Endothelial cell of umbilical vein (primary cell): ENCODE measurements around the gene MISP. TPM values are rescaled to one million over a fixed set of nuclear protein-coding genes. Genes with fewer than 3 reads are reported as not detected.

Experiments
- BruUV-seq: library from RNA; stranded (reverse); fragments of 400-500 nt; replicated peaks from 2 replicates; lab custom pipeline; 2021; lab: Mats Ljungman, UMichigan
- CTCF ChIA-PET: fragments of 300-600, 350-600 bp; sonication (Branson Sonifier 250); formaldehyde crosslinking; loops from one replicate; lab custom pipeline; 2021; ENCODE audit warnings: antibody characterized with exemption, inconsistent platforms; lab: Charles Lee
- POLR2A ChIA-PET: fragments of 300-600, 350-600 bp; sonication (Branson Sonifier 250); formaldehyde crosslinking; loops from one replicate; lab custom pipeline; 2021; ENCODE audit warnings: antibody characterized with exemption, inconsistent platforms; lab: Charles Lee
- DNase-seq: peaks from one replicate; pipeline ENCODE4 v3.0.0-alpha.2; 2011; ENCODE audit warnings: low read depth, low spot score
- FAIRE-seq: peaks from 2 replicates; lab custom pipeline; 2011; peaks lifted over from hg19 to GRCh38; lab: Jason Lieb, UNC
- H2AFZ ChIP-seq: 2 replicates; pipeline ENCODE4 v1.6.0; 2012; ENCODE audit warnings: low read depth, low read length, control low read depth, inconsistent platforms
- H3K27ac ChIP-seq: 2 replicates; pipeline ENCODE4 v1.5.1; 2011; ENCODE audit warnings: low read depth, mild to moderate bottlenecking, control low read depth, low read length, moderate library complexity; ENCODE audit not compliant: insufficient read depth
- H3K27me3 ChIP-seq, 2 experiments: 2 replicates each; pipeline versions ENCODE4 v1.6.0 to v1.6.1; 2011; ENCODE audit warnings: low read length in 2 of 2, mixed read lengths in 1 of 2; ENCODE audit not compliant: control insufficient read depth in 2 of 2, insufficient read depth in 2 of 2
- H3K36me3 ChIP-seq, 2 experiments: 2 replicates in 1 of 2; 3 replicates in 1 of 2; pipeline ENCODE4 v1.5.1; 2011; ENCODE audit warnings: low read length in 2 of 2, mild to moderate bottlenecking in 1 of 2, moderate library complexity in 1 of 2; ENCODE audit not compliant: control insufficient read depth in 2 of 2, insufficient read depth in 2 of 2; ENCODE audit errors: extremely low read depth in 1 of 2
- H3K4me1 ChIP-seq: 3 replicates; pipeline ENCODE4 v1.5.1; 2011; ENCODE audit warnings: mild to moderate bottlenecking, low read length; ENCODE audit not compliant: control insufficient read depth, insufficient read depth; ENCODE audit errors: extremely low read depth
- H3K4me2 ChIP-seq: 2 replicates; pipeline ENCODE4 v1.6.1; 2011; ENCODE audit warnings: low read length, control low read depth, mixed read lengths; ENCODE audit not compliant: insufficient read depth
- H3K4me3 ChIP-seq, 3 experiments: fragments of 200-600 bp in 1 of 3; sonication (generic), shearing (Covaris generic) in 1 of 3; replicated peaks in 1 of 3; 2 replicates each; pipeline ENCODE4 v1.5.1; 2011 to 2016; ENCODE audit warnings: control low read depth in 3 of 3, low read length in 3 of 3, mild to moderate bottlenecking in 2 of 3, inconsistent platforms in 1 of 3, low read depth in 1 of 3, moderate library complexity in 1 of 3; ENCODE audit not compliant: insufficient read depth in 1 of 3
- H3K79me2 ChIP-seq: 2 replicates; pipeline ENCODE4 v1.6.0; 2012; ENCODE audit warnings: low read length, inconsistent platforms; ENCODE audit not compliant: control insufficient read depth, insufficient read depth
- H3K9ac ChIP-seq: replicated peaks from 2 replicates; pipeline ENCODE3; 2011; ENCODE audit warnings: low read length, control low read depth; ENCODE audit not compliant: insufficient read depth; ENCODE audit errors: extremely low read depth
- H3K9me1 ChIP-seq: replicated peaks from 3 replicates; pipeline ENCODE4 v1.6.0; 2011; ENCODE audit warnings: mild to moderate bottlenecking, low read length; ENCODE audit not compliant: control insufficient read depth, insufficient read depth; ENCODE audit errors: extremely low read depth
- H3K9me3 ChIP-seq: replicated peaks from 2 replicates; pipeline ENCODE4 v1.5.1; 2012; ENCODE audit warnings: low read length, inconsistent platforms; ENCODE audit not compliant: control insufficient read depth, insufficient read depth
- H4K20me1 ChIP-seq: replicated peaks from 2 replicates; pipeline ENCODE3; 2011; ENCODE audit warnings: mild to moderate bottlenecking, low read length; ENCODE audit not compliant: control insufficient read depth, insufficient read depth; ENCODE audit errors: extremely low read depth
- EZH2 ChIP-seq: IDR thresholded peaks from 2 replicates; pipeline ENCODE4 v1.6.1; 2012; ENCODE audit warnings: borderline replicate concordance, low read depth, mild to moderate bottlenecking, moderate library complexity, low read length, inconsistent platforms; ENCODE audit not compliant: severe bottlenecking
- FOS ChIP-seq: IDR thresholded peaks from 2 replicates; pipeline ENCODE4 v1.6.1; 2011; ENCODE audit warnings: mild to moderate bottlenecking, low read length, moderate library complexity, borderline replicate concordance; ENCODE audit not compliant: insufficient read depth
- GATA2 ChIP-seq: IDR thresholded peaks from 2 replicates; pipeline ENCODE4 v1.7.0; 2011; ENCODE audit warnings: low read depth, mild to moderate bottlenecking, moderate library complexity, mixed read lengths, low read length; ENCODE audit not compliant: insufficient read length, insufficient read depth
- JUN ChIP-seq: IDR thresholded peaks from 2 replicates; pipeline ENCODE4 v1.6.1; 2011; ENCODE audit warnings: borderline replicate concordance, low read depth; ENCODE audit not compliant: insufficient read length, insufficient read depth
- MYC ChIP-seq: IDR thresholded peaks from one replicate; pipeline ENCODE4 v1.6.1; 2011; ENCODE audit warnings: mild to moderate bottlenecking, low read depth, low read length
- POLR2A ChIP-seq: IDR thresholded peaks from 2 replicates; pipeline ENCODE4 v1.6.1; 2012; ENCODE audit warnings: low read depth, mild to moderate bottlenecking, control low read depth, low read length
- POLR2AphosphoS5 ChIP-seq: IDR thresholded peaks from 2 replicates; pipeline ENCODE4 v1.6.1; 2012; ENCODE audit warnings: low read depth, mild to moderate bottlenecking, control low read depth, low read length, moderate library complexity; ENCODE audit not compliant: insufficient read depth
- dilution Hi-C: fragments of 300-500 bp; cut with MboI; formaldehyde crosslinking; loops from one replicate; pipeline ENCODE4 v1.15.0; 2019; ENCODE audit warnings: low sequenced_read_pairs; ENCODE audit not compliant: extremely low pct_ligation_motif_present
- intact Hi-C: fragments of 100-400 bp; cut with micrococcal nuclease; formaldehyde crosslinking; loops from one replicate; pipeline ENCODE4 v1.10.0; 2022
- polyA plus RNA-seq, 4 experiments: library from polyadenylated mRNA; depleted of rRNA in 3 of 4; stranded (reverse) in 3 of 4; unstranded in 1 of 4; fragments of >200 nt; gene quantifications; 2 replicates each; pipeline versions ENCODE4 v1.2.1 to v1.2.3, GENCODE V29; 2011 to 2012; ENCODE audit warnings: missing spikeins in 1 of 4
- total RNA-seq: library from RNA; stranded (reverse); gene quantifications from 2 replicates; pipeline ENCODE4 v1.2.3, GENCODE V29; 2021
- TF ChIP-seq, protein P1 (sequence below): IDR thresholded peaks from 2 replicates; pipeline ENCODE4 v1.6.1; 2011; ENCODE audit not compliant: insufficient read depth, insufficient read length
- TF ChIP-seq, protein P2 (sequence below), 2 donors: IDR thresholded peaks; 1 replicate in 1 of 2; 2 replicates in 1 of 2; pipeline ENCODE4 v1.5.1; 2011; ENCODE audit warnings: low read length in 2 of 2, mild to moderate bottlenecking in 2 of 2, moderate library complexity in 2 of 2, control low read depth in 1 of 2, inconsistent platforms in 1 of 2, low read depth in 1 of 2; ENCODE audit not compliant: insufficient read depth in 1 of 2; ENCODE audit errors: extremely low read depth in 1 of 2

The MISP gene
- total and polyA plus RNA-seq, 2 donors (not counting 3 experiments of a cell fraction or from before 2014, with no cell fraction given): not detected

DNA sequence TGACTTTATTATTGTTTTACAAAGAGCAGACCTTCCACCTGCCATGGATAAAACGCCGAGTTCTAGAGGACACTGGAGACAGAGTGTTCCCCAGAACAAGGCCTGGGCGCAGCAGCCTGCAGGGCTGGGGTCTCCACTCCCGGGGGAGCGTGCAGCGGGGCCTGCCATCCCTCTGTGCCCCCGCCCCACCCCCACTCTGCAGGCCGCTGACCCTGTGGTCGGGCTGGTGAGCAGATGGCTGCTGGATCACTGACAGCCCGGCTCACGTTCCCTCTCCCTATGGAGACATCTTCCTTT, 37.7 kb downstream of the MISP start:
- no peaks in the 10 kb centered on the region for H4K20me1 ChIP-seq
- H3K27me3 ChIP-seq: no peaks in the 10 kb centered on the region
- peaks cover 5% of the 10 kb centered on the region for H3K79me2 ChIP-seq
- DNase-seq: no peak
- no peak overlapping the region for H3K4me2 ChIP-seq
- intact Hi-C loops (loop anchor here (2.0 kb wide), 1 partner anchor 18 kb away; no protein-coding TSS in a partner anchor), dilution Hi-C loops (no loop called here)
- TF ChIP-seq MYC (no peak), POLR2A (no peak), GATA2 (no peak), POLR2AphosphoS5 (no peak), FOS (no peak)
- TF ChIP-seq, protein P1, sequence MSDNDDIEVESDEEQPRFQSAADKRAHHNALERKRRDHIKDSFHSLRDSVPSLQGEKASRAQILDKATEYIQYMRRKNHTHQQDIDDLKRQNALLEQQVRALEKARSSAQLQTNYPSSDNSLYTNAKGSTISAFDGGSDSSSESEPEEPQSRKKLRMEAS: no peak
- H3K9ac ChIP-seq: no peak overlapping the region
- ChIA-PET POLR2A (no interaction called here), CTCF (interaction anchor here (1.1 kb wide), 1 partner anchor 13 kb away, joined by 3 read pairs; no protein-coding TSS in a partner anchor)
- no peaks in the 10 kb centered on the region for H3K9me3 ChIP-seq
- no peaks in the 10 kb centered on the region for H3K9me1 ChIP-seq
- H3K4me3 ChIP-seq: no peak overlapping the region
- H3K36me3 ChIP-seq: no peaks in the 10 kb centered on the region
- no TSS peak for BruUV-seq
- no peak overlapping the region for H2AFZ ChIP-seq
- peaks cover 36% of the 10 kb centered on the region for H3K4me1 ChIP-seq
- FAIRE-seq: no peak
- H3K27ac ChIP-seq: peak overlapping the region; percentile 80

DNA sequence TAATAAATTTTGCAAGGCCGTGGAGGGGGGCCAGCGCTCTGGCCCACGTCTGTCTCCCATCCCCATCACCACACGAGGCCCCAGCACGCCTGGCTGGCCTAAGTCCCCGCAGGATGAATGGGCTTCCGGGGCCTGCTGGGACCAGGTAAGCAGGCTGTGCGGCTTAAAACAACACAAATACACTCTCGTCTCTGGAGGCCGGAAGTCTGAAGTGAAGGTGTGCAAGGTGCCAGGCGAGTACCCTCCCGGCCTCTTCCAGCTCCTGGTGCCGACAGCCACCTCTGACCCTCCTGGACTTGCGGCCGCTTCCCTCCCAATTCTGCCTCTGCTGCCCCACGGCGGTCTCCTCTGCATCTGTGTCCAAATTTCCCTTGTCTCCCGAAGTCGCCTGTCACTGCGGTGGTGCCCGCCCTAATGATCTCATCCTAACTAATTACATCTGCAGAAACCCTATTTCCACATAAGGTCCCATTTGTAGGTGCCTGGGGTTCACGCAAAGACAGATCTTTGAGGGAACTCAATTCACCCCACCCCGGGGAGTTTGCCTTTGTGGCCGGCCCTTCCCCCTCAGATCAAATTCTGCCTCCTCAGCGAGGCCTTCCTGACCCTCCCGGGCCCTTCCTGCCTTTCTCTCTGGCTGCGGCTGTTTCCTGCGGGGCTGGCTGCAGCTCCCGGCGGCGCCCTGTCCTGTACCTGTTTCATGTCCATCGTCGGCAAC, 38.2 kb downstream of the MISP start:
- peak; percentile 96 for FAIRE-seq
- H3K9ac ChIP-seq: peak overlapping the region; percentile 56
- dilution Hi-C loops: no loop called here

More for the DNA sequence above, 38.2 kb downstream of the MISP start:
- Histone ChIP-seq H2AFZ (peak overlapping the region; percentile 61), H3K79me2 (peaks cover 5% of the 10 kb centered on the region), H4K20me1 (no peaks in the 10 kb centered on the region), H3K27ac (peak overlapping the region; percentile 80), H3K9me1 (no peaks in the 10 kb centered on the region), H3K4me3 (peak overlapping the region in 1 of 3 experiments; percentile 10), H3K4me2 (peak overlapping the region; percentile 71), H3K4me1 (peaks cover 33% of the 10 kb centered on the region), H3K36me3 (no peaks in the 10 kb centered on the region), H3K27me3 (no peaks in the 10 kb centered on the region), H3K9me3 (no peaks in the 10 kb centered on the region)
- BruUV-seq: no TSS peak
- TF ChIP-seq GATA2 (no peak), JUN (no peak), POLR2AphosphoS5 (peak; percentile 57), FOS (no peak), MYC (no peak), EZH2 (no peak), POLR2A (peak; percentile 24)
- TF ChIP-seq, protein P2, sequence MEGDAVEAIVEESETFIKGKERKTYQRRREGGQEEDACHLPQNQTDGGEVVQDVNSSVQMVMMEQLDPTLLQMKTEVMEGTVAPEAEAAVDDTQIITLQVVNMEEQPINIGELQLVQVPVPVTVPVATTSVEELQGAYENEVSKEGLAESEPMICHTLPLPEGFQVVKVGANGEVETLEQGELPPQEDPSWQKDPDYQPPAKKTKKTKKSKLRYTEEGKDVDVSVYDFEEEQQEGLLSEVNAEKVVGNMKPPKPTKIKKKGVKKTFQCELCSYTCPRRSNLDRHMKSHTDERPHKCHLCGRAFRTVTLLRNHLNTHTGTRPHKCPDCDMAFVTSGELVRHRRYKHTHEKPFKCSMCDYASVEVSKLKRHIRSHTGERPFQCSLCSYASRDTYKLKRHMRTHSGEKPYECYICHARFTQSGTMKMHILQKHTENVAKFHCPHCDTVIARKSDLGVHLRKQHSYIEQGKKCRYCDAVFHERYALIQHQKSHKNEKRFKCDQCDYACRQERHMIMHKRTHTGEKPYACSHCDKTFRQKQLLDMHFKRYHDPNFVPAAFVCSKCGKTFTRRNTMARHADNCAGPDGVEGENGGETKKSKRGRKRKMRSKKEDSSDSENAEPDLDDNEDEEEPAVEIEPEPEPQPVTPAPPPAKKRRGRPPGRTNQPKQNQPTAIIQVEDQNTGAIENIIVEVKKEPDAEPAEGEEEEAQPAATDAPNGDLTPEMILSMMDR (IDR thresholded peaks at IDR 0.05; ENCODE audit: extremely low read depth in 1 of 2, insufficient read depth in 1 of 2, low read depth in 1 of 2, low read length in 2 of 2): no peak
- TF ChIP-seq, protein P1: no peak
- ChIA-PET POLR2A (interaction anchor here (1.0 kb wide), 1 partner anchor 13 kb away, joined by 3 read pairs; no protein-coding TSS in a partner anchor), CTCF (interaction anchor here (1.0 to 1.3 kb wide), 3 partner anchors 12 to 19 kb away, joined by 3 to 9 read pairs (median 4); no protein-coding TSS in a partner anchor)
- intact Hi-C loops: loop anchor here (1.0 to 2.0 kb wide), 2 partner anchors 8 to 18 kb away; partner anchors contain the start of gene PTBP1
- DNase-seq: peak; percentile 69
